GM23338 (cell line): ENCODE measurements around the gene BDH1.
"Not testable (repeated sequence)": the region's sequence is repeated elsewhere in the genome, so short reads cannot be mapped to it uniquely, and the experiment has no call there.

Experiments
- CTCF ChIP-seq, 2 experiments: fragments of 200-600 bp in 1 of 2; sonication (generic) in 1 of 2; conservative IDR thresholded peaks; 2 replicates each; pipeline versions ENCODE4 v1.5.1 to v1.6.1; 2016 to 2017; ENCODE audit warnings: antibody characterized with exemption in 2 of 2, low read depth in 2 of 2, mild to moderate bottlenecking in 2 of 2, moderate library complexity in 1 of 2
- EZH2 ChIP-seq: fragments of 200-600 bp; sonication (generic); IDR thresholded peaks from one replicate; pipeline ENCODE4 v1.8.0; 2017; ENCODE audit warnings: antibody characterized with exemption, mild to moderate bottlenecking, low read depth; ENCODE audit not compliant: unreplicated experiment
- JUNB ChIP-seq: IDR thresholded peaks from one replicate; pipeline ENCODE4 v1.6.1; 2016; ENCODE audit warnings: antibody characterized with exemption; ENCODE audit not compliant: unreplicated experiment
- NANOG ChIP-seq: IDR thresholded peaks from 2 replicates; pipeline ENCODE4 v1.6.1; 2016; ENCODE audit warnings: antibody characterized with exemption, borderline replicate concordance
- POLR2AphosphoS5 ChIP-seq: IDR thresholded peaks from 2 replicates; pipeline ENCODE4 v1.6.1; 2016; ENCODE audit warnings: antibody characterized with exemption, low read depth
- REST ChIP-seq: IDR thresholded peaks from one replicate; pipeline ENCODE4 v1.6.1; 2018; ENCODE audit warnings: antibody characterized with exemption; ENCODE audit not compliant: unreplicated experiment
- STAT1 ChIP-seq: IDR thresholded peaks from one replicate; pipeline ENCODE4 v1.6.1; 2016; ENCODE audit warnings: antibody characterized with exemption; ENCODE audit not compliant: unreplicated experiment
- ZNF114 ChIP-seq: fragments of 250-450 bp; sonication (Bioruptor Pico); IDR thresholded peaks from 2 replicates; pipeline ENCODE4 v1.5.0; 2020; ENCODE audit warnings: mild to moderate bottlenecking, moderate library complexity
- ZNF331 ChIP-seq: fragments of 250-450 bp; sonication (Bioruptor Pico); IDR thresholded peaks from 2 replicates; pipeline ENCODE4 v1.5.0; 2020; ENCODE audit warnings: low read depth, mild to moderate bottlenecking, moderate library complexity
- TF ChIP-seq, protein P1 (sequence below): IDR thresholded peaks from 2 replicates; pipeline ENCODE4 v1.6.1; 2016; ENCODE audit warnings: antibody characterized with exemption

- TF ChIP-seq, protein P1, sequence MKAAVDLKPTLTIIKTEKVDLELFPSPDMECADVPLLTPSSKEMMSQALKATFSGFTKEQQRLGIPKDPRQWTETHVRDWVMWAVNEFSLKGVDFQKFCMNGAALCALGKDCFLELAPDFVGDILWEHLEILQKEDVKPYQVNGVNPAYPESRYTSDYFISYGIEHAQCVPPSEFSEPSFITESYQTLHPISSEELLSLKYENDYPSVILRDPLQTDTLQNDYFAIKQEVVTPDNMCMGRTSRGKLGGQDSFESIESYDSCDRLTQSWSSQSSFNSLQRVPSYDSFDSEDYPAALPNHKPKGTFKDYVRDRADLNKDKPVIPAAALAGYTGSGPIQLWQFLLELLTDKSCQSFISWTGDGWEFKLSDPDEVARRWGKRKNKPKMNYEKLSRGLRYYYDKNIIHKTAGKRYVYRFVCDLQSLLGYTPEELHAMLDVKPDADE, result not testable (repeated sequence)
- TF ChIP-seq CTCF (conservative IDR thresholded peaks at IDR 0.05; ENCODE audit: low read depth in 2 of 2); EZH2; REST; JUNB; POLR2AphosphoS5; ZNF114; STAT1; NANOG; ZNF331: not testable (repeated sequence)
These were observed 18.7 kb upstream of the BDH1 start for GRCh38 chr3:197574396-197574991.
